H7 (cell line): ENCODE data around the gene TUBG1. TPM values are rescaled to one million over a fixed set of nuclear protein-coding genes. Genes with fewer than 3 reads are reported as not detected.
A peak's percentile ranks its signal among the peaks of the same experiment; 100 is the strongest.
"Not testable (repeated sequence)": the region's sequence is repeated elsewhere in the genome, so short reads cannot be mapped to it uniquely, and the experiment has no call there.

ENCODE experiments used
- DNase-seq: peaks from one replicate; pipeline ENCODE4 v3.0.0; 2012
- H3K27me3 ChIP-seq: 2 replicates; pipeline ENCODE4 v1.6.0; 2011; ENCODE audit warnings: mild to moderate bottlenecking, low read length; ENCODE audit not compliant: control insufficient read depth, insufficient read depth
- H3K36me3 ChIP-seq: replicated peaks from 2 replicates; pipeline ENCODE4 v1.5.1; 2011; ENCODE audit warnings: low read length; ENCODE audit not compliant: control insufficient read depth, insufficient read depth
- H3K4me3 ChIP-seq: 2 replicates; pipeline ENCODE4 v1.5.1; 2011; ENCODE audit warnings: low read depth, mild to moderate bottlenecking, control low read depth, low read length, moderate library complexity; ENCODE audit not compliant: insufficient read depth
- total RNA-seq: library from RNA; depleted of rRNA; stranded (reverse); fragments of >200 nt; shearing (Covaris generic); gene quantifications from 2 replicates; pipeline ENCODE4 v1.2.3, GENCODE V29; 2014

Gene TUBG1
- total RNA-seq, 1 experiment from 2014 or later, result 158 TPM

DNA sequence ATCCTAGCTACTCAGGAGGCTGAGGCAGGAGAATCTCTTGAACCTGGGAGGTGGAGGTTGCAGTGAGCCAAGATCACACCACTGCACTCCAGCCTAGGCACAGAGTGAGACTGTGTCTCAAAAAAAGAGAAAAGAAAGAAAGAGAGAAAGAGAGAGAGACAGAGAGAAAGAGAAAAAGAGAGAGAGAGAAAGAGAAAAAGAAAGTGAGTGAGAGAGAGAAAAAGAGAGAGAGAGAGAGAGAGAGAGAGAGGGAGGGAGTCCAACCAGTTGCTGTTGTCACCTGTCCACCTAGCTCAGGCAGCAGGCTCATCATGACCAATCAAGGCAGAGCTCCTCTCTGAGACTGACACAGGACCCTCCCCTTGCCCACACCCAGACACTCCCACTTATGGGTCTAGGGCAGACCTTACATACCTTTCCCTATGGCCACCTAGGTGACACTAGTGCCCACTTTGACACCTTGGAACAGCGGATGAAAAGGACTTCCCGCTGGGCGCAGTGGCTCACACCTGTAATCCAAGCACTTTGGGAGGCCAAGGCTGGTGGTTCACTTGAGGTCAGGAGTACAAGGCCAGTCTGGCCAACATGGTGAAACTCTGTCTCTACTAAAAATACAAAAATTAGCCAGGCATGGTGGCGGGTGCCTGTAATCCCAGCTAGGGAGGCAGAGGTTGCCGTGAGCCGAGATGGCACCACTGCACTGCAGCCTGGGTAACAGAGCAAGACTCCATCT, 17.7 kb downstream of the TUBG1 start:
- not testable (repeated sequence) for H3K36me3 ChIP-seq, H3K27me3 ChIP-seq, H3K4me3 ChIP-seq
- DNase-seq, result peak; percentile 60

GRCh38 chr17:42629411-42630009, 20.0 kb downstream of the TUBG1 start:
- DNase-seq, result no peak
- Histone ChIP-seq H3K36me3 (no peaks in the 10 kb centered on the region), H3K27me3 (no peaks in the 10 kb centered on the region), H3K4me3 (no peak overlapping the region)

- no peaks in the 10 kb centered on the region for H3K27me3 ChIP-seq
- no peaks in the 10 kb centered on the region for H3K36me3 ChIP-seq
These were observed 23.5 kb downstream of the TUBG1 start for GRCh38 chr17:42632949-42633444.

GRCh38 chr17:42639525-42640113, 30.1 kb downstream of the TUBG1 start:
- DNase-seq, result no peak
- H3K27me3 ChIP-seq, result no peaks in the 10 kb centered on the region
- H3K36me3 ChIP-seq, result no peaks in the 10 kb centered on the region
- H3K4me3 ChIP-seq, result no peak overlapping the region

More at GRCh38 chr17:42632949-42633444, 23.5 kb downstream of the TUBG1 start:
- H3K4me3 ChIP-seq, result no peak overlapping the region
- DNase-seq, result no peak

DNA sequence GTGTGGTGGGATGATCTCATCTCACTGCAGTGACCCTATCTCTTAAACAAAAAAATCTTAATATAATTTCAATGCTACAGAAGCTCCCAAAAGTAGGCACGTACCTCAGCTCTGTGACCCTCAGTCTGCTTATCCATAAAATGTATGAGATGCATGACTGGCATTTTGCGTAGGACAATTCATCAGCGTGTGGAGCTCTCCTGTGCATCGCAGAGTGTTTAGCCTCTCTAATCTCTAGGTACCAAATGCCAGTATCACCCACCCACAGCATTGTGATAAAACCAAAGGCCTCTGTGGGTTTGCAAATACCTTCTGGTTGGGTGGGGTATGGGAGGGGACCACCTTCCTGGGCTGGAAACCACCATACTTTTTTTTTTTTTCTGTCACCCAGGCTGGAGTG, 30.6 kb downstream of the TUBG1 start:
- DNase-seq, result no peak
- no peak overlapping the region for H3K4me3 ChIP-seq

GRCh38 chr17:42642336-42642735, 32.9 kb downstream of the TUBG1 start:
- peak; percentile 43 for DNase-seq
- no peak overlapping the region for H3K4me3 ChIP-seq
- no peaks in the 10 kb centered on the region for H3K27me3 ChIP-seq
- no peaks in the 10 kb centered on the region for H3K36me3 ChIP-seq

More for the DNA sequence above, 30.6 kb downstream of the TUBG1 start:
- H3K27me3 ChIP-seq, result no peaks in the 10 kb centered on the region
- H3K36me3 ChIP-seq, result no peaks in the 10 kb centered on the region

DNA sequence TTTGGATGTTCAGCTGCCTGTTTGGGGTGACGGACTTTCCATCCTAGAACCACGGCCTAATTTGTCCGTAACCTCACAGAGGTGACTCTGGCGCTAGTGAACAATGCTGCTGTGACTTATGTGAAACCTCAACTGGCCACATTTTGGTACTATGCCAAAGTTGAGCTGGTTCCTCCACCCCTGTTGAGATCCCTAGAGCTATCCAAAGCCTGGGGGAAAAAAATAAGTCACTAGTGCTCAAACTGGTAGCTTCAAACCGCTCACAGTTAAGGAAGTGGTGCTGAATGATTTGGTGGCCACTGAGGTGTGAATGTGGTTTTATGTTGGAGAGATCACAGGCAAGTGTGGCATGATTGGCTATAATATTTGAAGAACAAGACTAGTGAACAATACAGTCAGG, 38.3 kb downstream of the TUBG1 start:
- Histone ChIP-seq H3K4me3 (no peak overlapping the region), H3K27me3 (no peaks in the 10 kb centered on the region), H3K36me3 (no peaks in the 10 kb centered on the region)
- DNase-seq, result no peak

- no peak overlapping the region for H3K4me3 ChIP-seq
- no peaks in the 10 kb centered on the region for H3K36me3 ChIP-seq
- no peaks in the 10 kb centered on the region for H3K27me3 ChIP-seq
- DNase-seq, result no peak
These were observed 41.9 kb downstream of the TUBG1 start for GRCh38 chr17:42651392-42651791.

- Histone ChIP-seq H3K4me3 (peak overlapping the region; percentile 35), H3K36me3 (no peaks in the 10 kb centered on the region), H3K27me3 (no peaks in the 10 kb centered on the region)
- peak; percentile 82 for DNase-seq
These were observed 44.0 kb downstream of the TUBG1 start for GRCh38 chr17:42653179-42654124.

- no peaks in the 10 kb centered on the region for H3K27me3 ChIP-seq
- DNase-seq, result no peak
- no peaks in the 10 kb centered on the region; the same call in 1 of the 2 replicates for H3K36me3 ChIP-seq
- H3K4me3 ChIP-seq, result no peak overlapping the region
These were observed 46.0 kb downstream of the TUBG1 start for GRCh38 chr17:42655528-42655927.

DNA sequence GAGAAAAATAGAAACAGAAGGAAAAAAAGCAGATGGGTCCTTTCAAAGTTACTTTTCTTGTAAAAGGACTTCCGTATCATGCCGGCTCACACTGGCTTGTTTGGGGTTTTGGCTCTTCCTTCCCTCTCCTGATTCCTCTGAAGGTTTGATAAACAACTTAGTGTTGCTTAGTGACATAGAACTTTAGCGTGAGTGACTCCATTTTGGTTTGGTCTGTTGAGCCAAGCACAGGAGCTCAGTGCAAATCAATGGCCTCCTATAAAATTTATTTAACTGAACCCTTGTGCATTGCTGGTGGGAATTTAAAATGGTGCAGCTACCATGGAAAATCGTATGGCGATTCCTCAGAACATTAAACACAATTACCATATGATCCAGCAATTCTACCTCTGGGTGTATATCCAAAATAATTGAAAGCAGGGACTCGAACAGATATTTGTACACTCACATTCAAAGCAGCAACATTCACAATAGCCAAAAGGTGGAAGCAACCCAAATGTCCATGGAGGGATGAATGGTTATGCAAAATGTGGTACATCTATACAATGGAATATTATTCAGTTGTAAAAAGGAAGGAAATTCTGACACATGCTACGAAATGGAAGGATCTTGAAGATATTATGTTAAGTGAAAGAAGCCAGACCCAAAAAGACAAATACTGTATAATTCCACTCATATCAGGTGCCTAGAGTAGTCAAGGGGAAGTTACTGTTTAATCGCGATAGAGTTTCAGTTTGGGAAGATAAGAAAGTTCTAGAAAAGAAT, 48.5 kb downstream of the TUBG1 start:
- Histone ChIP-seq H3K4me3 (no peak overlapping the region), H3K27me3 (no peaks in the 10 kb centered on the region), H3K36me3 (peaks cover 5% of the 10 kb centered on the region)
- DNase-seq, result no peak

- H3K4me3 ChIP-seq, result peak within 1 kb of the TSS; percentile 87
- no peaks in the 10 kb centered on the region for H3K27me3 ChIP-seq
- DNase-seq, result peak; percentile 98
- peaks cover 5% of the 10 kb centered on the region for H3K36me3 ChIP-seq
These were observed 49.8 kb downstream of the TUBG1 start, which contains the start of gene TUBG2 for GRCh38 chr17:42659079-42659931. Gene TUBG2 (plus strand): TSS chr17:42659284. CDS start chr17:42659504, 220 bp downstream.

GRCh38 chr17:42659932-42660274, 50.4 kb downstream of the TUBG1 start:
- not testable (repeated sequence) for H3K27me3 ChIP-seq, DNase-seq, H3K36me3 ChIP-seq
- H3K4me3 ChIP-seq, result peak overlapping the region; percentile 87
